DMS114 treated with DMSO at 0.1 percent for 48 hours (cell line): ENCODE results near the gene TET2.

Source experiments
- DNase-seq: peaks from one replicate; lab custom pipeline; 2025; ENCODE audit not compliant: unreplicated experiment; lab: John Stamatoyannopoulos, UW

The TET2 gene

GRCh38 chr4:105230287-105230686 is 83.6 kb downstream of the TET2 start:
- DNase-seq, result no peak

- DNase-seq, result no peak
Measured at GRCh38 chr4:105232374-105232773, 85.7 kb downstream of the TET2 start.

- no peak for DNase-seq
Measured at GRCh38 chr4:105234582-105234981, 87.9 kb downstream of the TET2 start.

- DNase-seq, result no peak
Measured at GRCh38 chr4:105236202-105236915, 89.7 kb downstream of the TET2 start.

GRCh38 chr4:105236916-105237311 is 90.2 kb downstream of the TET2 start:
- no peak for DNase-seq

- DNase-seq, result no peak
Measured at GRCh38 chr4:105240037-105240436, 93.4 kb downstream of the TET2 start.

- no peak for DNase-seq
Measured at GRCh38 chr4:105241451-105241850, 94.8 kb downstream of the TET2 start.

- no peak for DNase-seq
Measured at GRCh38 chr4:105243446-105243845, 96.8 kb downstream of the TET2 start.

GRCh38 chr4:105246712-105247111 is 100.0 kb downstream of the TET2 start:
- DNase-seq, result no peak

GRCh38 chr4:105248613-105249012 is 101.9 kb downstream of the TET2 start:
- DNase-seq, result no peak

GRCh38 chr4:105257817-105258495 is 111.3 kb downstream of the TET2 start:
- no peak for DNase-seq

GRCh38 chr4:105265689-105266088 is 119.0 kb downstream of the TET2 start:
- no peak for DNase-seq

- DNase-seq, result no peak
Measured at GRCh38 chr4:105267280-105267679, 120.6 kb downstream of the TET2 start.

GRCh38 chr4:105272002-105272401 is 125.3 kb downstream of the TET2 start:
- DNase-seq, result no peak

GRCh38 chr4:105273230-105273629 is 126.6 kb downstream of the TET2 start:
- no peak for DNase-seq

- DNase-seq, result no peak
Measured at GRCh38 chr4:105274090-105274489, 127.4 kb downstream of the TET2 start.

- DNase-seq, result no peak
Measured at GRCh38 chr4:105274504-105274903, 127.8 kb downstream of the TET2 start.

- no peak for DNase-seq
Measured at GRCh38 chr4:105276361-105277104, 129.9 kb downstream of the TET2 start.

GRCh38 chr4:105277702-105278101 is 131.0 kb downstream of the TET2 start:
- no peak for DNase-seq

GRCh38 chr4:105279314-105279713 is 132.6 kb downstream of the TET2 start:
- no peak for DNase-seq

- DNase-seq, result no peak
Measured at GRCh38 chr4:105280338-105281123, 133.9 kb downstream of the TET2 start.
